Testis (tissue), 2 donors: ENCODE measurements around the gene FAM200C.

Source experiments
- CTCF ChIP-seq, 3 experiments: fragments of 450-650 bp in 2 of 3; fragments of 200-600 bp in 1 of 3; sonication (generic) in 1 of 3; IDR thresholded peaks; one replicate each; pipeline ENCODE4 v1.5.1; 2016 to 2019; ENCODE audit warnings: antibody characterized with exemption in 3 of 3, mild to moderate bottlenecking in 2 of 3, moderate library complexity in 1 of 3
- POLR2A ChIP-seq: fragments of 450-650 bp; IDR thresholded peaks from one replicate; pipeline ENCODE4 v1.6.1; 2017; ENCODE audit warnings: antibody characterized with exemption, mild to moderate bottlenecking, moderate library complexity

GRCh38 chr5:160432196-160432595 is 32.3 kb upstream of the FAM200C start:
- TF ChIP-seq CTCF (IDR thresholded peaks at IDR 0.05) (no peak), POLR2A (no peak)
